SH-SY5Y (cell line): ENCODE results near the gene ITPR1.

Source experiments
- GATA2 ChIP-seq: IDR thresholded peaks from 2 replicates; pipeline ENCODE4 v1.6.1; 2011; ENCODE audit warnings: mild to moderate bottlenecking, low read depth, low read length
- GATA3 ChIP-seq: IDR thresholded peaks from 2 replicates; pipeline ENCODE4 v1.6.1; 2011; ENCODE audit warnings: low read depth, mild to moderate bottlenecking, low read length, moderate library complexity

- TF ChIP-seq GATA2: no peak
- no peak for TF ChIP-seq GATA3
Measured at GRCh38 chr3:4730719-4731118, 237.6 kb downstream of the ITPR1 start.
